ENCODE measurements around the gene FAM169A. TPM values are rescaled to one million over a fixed set of nuclear protein-coding genes. Genes with fewer than 3 reads are reported as not detected.

FAM169A gene
- total RNA-seq, 1 donor from 2014 or later: 23.8 TPM

GRCh38 chr5:74766418-74766848, 99.8 kb downstream of the FAM169A start:
- peaks cover 53% of the 10 kb centered on the region for H3K79me2 ChIP-seq (ENCODE audit: low read depth)
- peak; percentile 48 for DNase-seq (ENCODE audit: low spot score)
- peak overlapping the region; percentile 56 for H3K9ac ChIP-seq
- H3K27me3 ChIP-seq: no peaks in the 10 kb centered on the region
- H3K27ac ChIP-seq: no peak overlapping the region
- H3K9me3 Mint-ChIP-seq: no peaks in the 10 kb centered on the region
- peak overlapping the region; percentile 96 for H2AFZ ChIP-seq (replicated peaks)
- H3F3A ChIP-seq (ENCODE audit: low read depth): peaks cover 4% of the 10 kb centered on the region
- peaks cover 25% of the 10 kb centered on the region for H3K4me1 Mint-ChIP-seq
- peak overlapping the region; percentile 100 for H3K4me3 Mint-ChIP-seq
- peaks cover 7% of the 10 kb centered on the region for H3K4me1 ChIP-seq
- H3K27ac Mint-ChIP-seq: peak overlapping the region; percentile 98
- peaks cover 4% of the 10 kb centered on the region for H3K27me3 Mint-ChIP-seq (ENCODE audit: insufficient read depth, low read depth)
- TF ChIP-seq EZH2 (IDR thresholded peaks at IDR 0.05) (no peak), CTCF (IDR thresholded peaks at IDR 0.05) (peak; percentile 52), EZH2phosphoT487 (IDR thresholded peaks at IDR 0.05) (no peak)
- H3K36me3 Mint-ChIP-seq: peaks cover 5% of the 10 kb centered on the region
- H4K20me1 ChIP-seq (ENCODE audit: low read depth): peaks cover 12% of the 10 kb centered on the region
- peaks cover 8% of the 10 kb centered on the region for H3K36me3 ChIP-seq
- peak overlapping the region; percentile 90 for H3K4me2 ChIP-seq
- peak overlapping the region; percentile 91 for H3K4me3 ChIP-seq
- no peaks in the 10 kb centered on the region for H3K9me3 ChIP-seq (ENCODE audit: low read depth)

GRCh38 chr5:74765929-74766328, 100.3 kb downstream of the FAM169A start:
- Mint-ChIP-seq H3K4me3 (peak overlapping the region; percentile 100), H3K36me3 (peaks cover 5% of the 10 kb centered on the region), H3K27ac (no peak overlapping the region), H3K4me1 (peaks cover 25% of the 10 kb centered on the region), H3K27me3 (ENCODE audit: insufficient read depth, low read depth) (peaks cover 4% of the 10 kb centered on the region), H3K9me3 (no peaks in the 10 kb centered on the region)
- peaks cover 8% of the 10 kb centered on the region for H3K36me3 ChIP-seq
- H3F3A ChIP-seq (ENCODE audit: low read depth): peaks cover 4% of the 10 kb centered on the region
- H3K27ac ChIP-seq: no peak overlapping the region
- peak overlapping the region; percentile 90 for H3K4me2 ChIP-seq
- peak overlapping the region; percentile 56 for H3K9ac ChIP-seq
- peaks cover 7% of the 10 kb centered on the region for H3K4me1 ChIP-seq
- H3K4me3 ChIP-seq: peak overlapping the region; percentile 91
- no peak for TF ChIP-seq CTCF (IDR thresholded peaks at IDR 0.05)
- no peak for TF ChIP-seq EZH2phosphoT487 (IDR thresholded peaks at IDR 0.05)
- TF ChIP-seq EZH2 (IDR thresholded peaks at IDR 0.05): no peak
- peak overlapping the region; percentile 96 for H2AFZ ChIP-seq (replicated peaks)
- peaks cover 12% of the 10 kb centered on the region for H4K20me1 ChIP-seq (ENCODE audit: low read depth)
- no peak for DNase-seq (ENCODE audit: low spot score)
- H3K9me3 ChIP-seq (ENCODE audit: low read depth): no peaks in the 10 kb centered on the region
- H3K79me2 ChIP-seq (ENCODE audit: low read depth): peaks cover 53% of the 10 kb centered on the region
- no peaks in the 10 kb centered on the region for H3K27me3 ChIP-seq

- Mint-ChIP-seq H3K4me1 (peaks cover 25% of the 10 kb centered on the region), H3K9me3 (no peaks in the 10 kb centered on the region), H3K27me3 (ENCODE audit: insufficient read depth, low read depth) (peaks cover 4% of the 10 kb centered on the region), H3K36me3 (peaks cover under 1% of the 10 kb centered on the region), H3K27ac (no peak overlapping the region), H3K4me3 (peak overlapping the region; percentile 100)
- no peak overlapping the region for H3K9ac ChIP-seq
- peaks cover 4% of the 10 kb centered on the region for H3F3A ChIP-seq (ENCODE audit: low read depth)
- peak; percentile 7 for DNase-seq (ENCODE audit: low spot score)
- TF ChIP-seq CTCF (IDR thresholded peaks at IDR 0.05): no peak
- no peak for TF ChIP-seq EZH2 (IDR thresholded peaks at IDR 0.05)
- TF ChIP-seq EZH2phosphoT487 (IDR thresholded peaks at IDR 0.05): no peak
- no peak overlapping the region for H3K27ac ChIP-seq
- no peaks in the 10 kb centered on the region for H3K9me3 ChIP-seq (ENCODE audit: low read depth)
- H3K79me2 ChIP-seq (ENCODE audit: low read depth): peaks cover 53% of the 10 kb centered on the region
- peaks cover 11% of the 10 kb centered on the region for H3K36me3 ChIP-seq
- H4K20me1 ChIP-seq (ENCODE audit: low read depth): peaks cover 12% of the 10 kb centered on the region
- no peaks in the 10 kb centered on the region for H3K27me3 ChIP-seq
- peaks cover 7% of the 10 kb centered on the region for H3K4me1 ChIP-seq
- peak overlapping the region; percentile 90 for H3K4me2 ChIP-seq
- H2AFZ ChIP-seq (replicated peaks): no peak overlapping the region
- H3K4me3 ChIP-seq: no peak overlapping the region
Observed at GRCh38 chr5:74765201-74765600, 101.0 kb downstream of the FAM169A start.
